Measurements from ENCODE around the gene FBLN1. TPM values are rescaled to one million over a fixed set of nuclear protein-coding genes. Genes with fewer than 3 reads are reported as not detected.
A peak's percentile ranks its signal among the peaks of the same experiment; 100 is the strongest.

FBLN1 gene
- total and polyA plus RNA-seq, 2 of the 13 experiments (the other 11 are each of a cell fraction or from before 2014, with no cell fraction given): 37.3 to 103 TPM

DNA sequence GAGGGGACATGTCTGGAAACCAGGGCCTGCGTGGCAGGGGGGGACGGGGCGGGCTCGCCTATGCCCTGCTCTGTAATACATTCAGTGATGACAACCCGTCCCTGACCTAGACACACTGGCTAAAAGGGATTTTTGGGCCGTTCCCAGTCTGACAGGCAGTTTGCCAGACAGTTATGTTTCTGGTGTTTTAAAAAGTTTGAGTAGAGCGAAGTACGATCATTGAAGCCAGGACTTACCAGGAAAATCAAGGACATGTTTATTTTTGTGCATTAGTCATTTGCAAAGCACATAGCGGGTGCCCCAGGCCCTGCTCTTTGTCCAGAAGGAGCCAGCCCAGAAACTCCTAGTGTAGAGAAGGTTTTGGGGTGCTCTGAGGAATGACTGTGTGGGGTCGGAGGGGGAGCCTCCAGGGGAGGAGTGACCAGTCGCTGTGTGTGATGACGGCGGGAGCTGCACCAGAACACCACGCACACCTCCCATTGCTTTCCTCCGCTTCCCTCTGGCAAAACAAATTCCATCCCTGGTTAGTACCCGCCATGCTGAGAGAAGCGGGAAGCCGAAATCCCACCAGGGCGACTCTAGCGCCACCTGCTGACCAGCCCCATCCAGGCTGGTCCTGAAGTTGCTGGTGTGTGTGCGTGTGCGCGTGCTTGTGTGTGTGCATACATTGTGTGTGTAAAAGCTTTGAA lies 50.8 kb downstream of the FBLN1 start (continued):
- TF ChIP-seq, protein P1, sequence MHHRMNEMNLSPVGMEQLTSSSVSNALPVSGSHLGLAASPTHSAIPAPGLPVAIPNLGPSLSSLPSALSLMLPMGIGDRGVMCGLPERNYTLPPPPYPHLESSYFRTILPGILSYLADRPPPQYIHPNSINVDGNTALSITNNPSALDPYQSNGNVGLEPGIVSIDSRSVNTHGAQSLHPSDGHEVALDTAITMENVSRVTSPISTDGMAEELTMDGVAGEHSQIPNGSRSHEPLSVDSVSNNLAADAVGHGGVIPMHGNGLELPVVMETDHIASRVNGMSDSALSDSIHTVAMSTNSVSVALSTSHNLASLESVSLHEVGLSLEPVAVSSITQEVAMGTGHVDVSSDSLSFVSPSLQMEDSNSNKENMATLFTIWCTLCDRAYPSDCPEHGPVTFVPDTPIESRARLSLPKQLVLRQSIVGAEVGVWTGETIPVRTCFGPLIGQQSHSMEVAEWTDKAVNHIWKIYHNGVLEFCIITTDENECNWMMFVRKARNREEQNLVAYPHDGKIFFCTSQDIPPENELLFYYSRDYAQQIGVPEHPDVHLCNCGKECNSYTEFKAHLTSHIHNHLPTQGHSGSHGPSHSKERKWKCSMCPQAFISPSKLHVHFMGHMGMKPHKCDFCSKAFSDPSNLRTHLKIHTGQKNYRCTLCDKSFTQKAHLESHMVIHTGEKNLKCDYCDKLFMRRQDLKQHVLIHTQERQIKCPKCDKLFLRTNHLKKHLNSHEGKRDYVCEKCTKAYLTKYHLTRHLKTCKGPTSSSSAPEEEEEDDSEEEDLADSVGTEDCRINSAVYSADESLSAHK (CRISPR knock-in tag; IDR thresholded peaks at IDR 0.05; ENCODE audit: borderline replicate concordance): no peak
- TF ChIP-seq NFYB (CRISPR knock-in tag; IDR thresholded peaks at IDR 0.05) (no peak), DNMT3B (CRISPR knock-in tag; conservative IDR thresholded peaks at IDR 0.05) (no peak), ZNF839 (CRISPR knock-in tag; IDR thresholded peaks at IDR 0.05; ENCODE audit: borderline replicate concordance) (0 out of 2 replicates have a peak, but pooled peaks have one; percentile 22), ERF (CRISPR knock-in tag; IDR thresholded peaks at IDR 0.05) (peak; percentile 49; the same call in 1 of the 2 replicates), ZNF841 (CRISPR knock-in tag; IDR thresholded peaks at IDR 0.05; ENCODE audit: borderline replicate concordance) (no peak), ZFP36L2 (CRISPR knock-in tag; IDR thresholded peaks at IDR 0.05) (no peak), CEBPG (CRISPR knock-in tag; IDR thresholded peaks at IDR 0.05) (no peak), KDM4B (CRISPR knock-in tag; IDR thresholded peaks at IDR 0.05) (no peak; the same call in 1 of the 2 replicates), CBX1 (IDR thresholded peaks at IDR 0.05; ENCODE audit: low read depth) (no peak), ZNF678 (CRISPR knock-in tag; IDR thresholded peaks at IDR 0.05) (no peak), ZNF180 (CRISPR knock-in tag; IDR thresholded peaks at IDR 0.05; ENCODE audit: borderline replicate concordance, low read depth) (no peak), ZMAT3 (CRISPR knock-in tag; conservative IDR thresholded peaks at IDR 0.05) (no peak), ZSCAN29 (CRISPR knock-in tag; conservative IDR thresholded peaks at IDR 0.05) (no peak), NCOR1 (IDR thresholded peaks at IDR 0.05; ENCODE audit: borderline replicate concordance, low read length) (no peak; the same call in 1 of the 2 replicates), ZNF205 (CRISPR knock-in tag; IDR thresholded peaks at IDR 0.05) (no peak; the same call in 1 of the 2 replicates), MXD1 (CRISPR knock-in tag; IDR thresholded peaks at IDR 0.05) (no peak), HNRNPLL (IDR thresholded peaks at IDR 0.05; ENCODE audit: low read depth, low read length, poor library complexity, severe bottlenecking) (no peak), ZNF674 (CRISPR knock-in tag; IDR thresholded peaks at IDR 0.05; ENCODE audit: low read depth) (no peak), RCOR2 (CRISPR knock-in tag; IDR thresholded peaks at IDR 0.05) (0 out of 2 replicates have a peak, but pooled peaks have one; percentile 26), SRY (CRISPR knock-in tag; IDR thresholded peaks at IDR 0.05) (no peak), ZFP37 (CRISPR knock-in tag; IDR thresholded peaks at IDR 0.05; ENCODE audit: borderline replicate concordance) (no peak), HMG20B (CRISPR knock-in tag; conservative IDR thresholded peaks at IDR 0.05) (0 out of 2 replicates have a peak, but pooled peaks have one; percentile 13), AGO2 (optimal IDR thresholded peaks at IDR 0.05; ENCODE audit: low read depth, low read length) (no peak), PATZ1 (CRISPR knock-in tag; IDR thresholded peaks at IDR 0.05) (no peak), ZNF569 (CRISPR knock-in tag; IDR thresholded peaks at IDR 0.05; ENCODE audit: borderline replicate concordance) (no peak)
- TF ChIP-seq, protein P2, sequence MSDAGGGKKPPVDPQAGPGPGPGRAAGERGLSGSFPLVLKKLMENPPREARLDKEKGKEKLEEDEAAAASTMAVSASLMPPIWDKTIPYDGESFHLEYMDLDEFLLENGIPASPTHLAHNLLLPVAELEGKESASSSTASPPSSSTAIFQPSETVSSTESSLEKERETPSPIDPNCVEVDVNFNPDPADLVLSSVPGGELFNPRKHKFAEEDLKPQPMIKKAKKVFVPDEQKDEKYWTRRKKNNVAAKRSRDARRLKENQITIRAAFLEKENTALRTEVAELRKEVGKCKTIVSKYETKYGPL (CRISPR knock-in tag; IDR thresholded peaks at IDR 0.05): no peak

Data from HepG2 (cell line).